Activated CD8-positive, alpha-beta memory T cell treated with anti-CD3 and anti-CD28 coated beads, Interleukin-2, amount 10 ng/mL, durations not matched to agents 7 days and 5 days (primary cell): ENCODE measurements around the gene DNMT3L. TPM values are rescaled to one million over a fixed set of nuclear protein-coding genes. Genes with fewer than 3 reads are reported as not detected.
"Not testable (repeated sequence)": the region's sequence is repeated elsewhere in the genome, so short reads cannot be mapped to it uniquely, and the experiment has no call there.

ENCODE experiments used
- ATAC-seq: fragments of 150-1000 bp; cut with Tn5 transposase; one replicate; pipeline ENCODE4 v1.10.0; 2021; ENCODE audit warnings: moderate library complexity
- CTCF ChIA-PET: fragments of 350-600 bp; sonication (Branson Sonifier 250); formaldehyde crosslinking; loops from one replicate; lab custom pipeline; 2021; ENCODE audit warnings: antibody characterized with exemption; lab: Charles Lee
- DNase-seq: peaks from one replicate; pipeline ENCODE4 v3.0.0-alpha.2; 2020
- H3K27ac Mint-ChIP-seq: one replicate; pipeline ENCODE4 v1.8.0; 2021; ENCODE audit warnings: mild to moderate bottlenecking, mixed read lengths
- H3K27me3 Mint-ChIP-seq: one replicate; pipeline ENCODE4 v1.8.0; 2021; ENCODE audit warnings: mixed read lengths
- H3K36me3 Mint-ChIP-seq: one replicate; pipeline ENCODE4 v1.8.0; 2021; ENCODE audit warnings: mild to moderate bottlenecking, mixed read lengths
- H3K4me1 Mint-ChIP-seq: one replicate; pipeline ENCODE4 v1.8.0; 2021; ENCODE audit warnings: mixed read lengths
- H3K4me3 Mint-ChIP-seq: one replicate; pipeline ENCODE4 v1.8.0; 2021; ENCODE audit warnings: mild to moderate bottlenecking, moderate library complexity, mixed read lengths
- H3K9me3 Mint-ChIP-seq: one replicate; pipeline ENCODE4 v1.8.0; 2022; ENCODE audit warnings: low read depth, mixed read lengths
- total RNA-seq, 2 experiments: library from RNA; stranded (reverse); gene quantifications; one replicate each; pipeline ENCODE4 v1.2.3, GENCODE V29; 2021

The DNMT3L gene
- total RNA-seq = not detected

DNA sequence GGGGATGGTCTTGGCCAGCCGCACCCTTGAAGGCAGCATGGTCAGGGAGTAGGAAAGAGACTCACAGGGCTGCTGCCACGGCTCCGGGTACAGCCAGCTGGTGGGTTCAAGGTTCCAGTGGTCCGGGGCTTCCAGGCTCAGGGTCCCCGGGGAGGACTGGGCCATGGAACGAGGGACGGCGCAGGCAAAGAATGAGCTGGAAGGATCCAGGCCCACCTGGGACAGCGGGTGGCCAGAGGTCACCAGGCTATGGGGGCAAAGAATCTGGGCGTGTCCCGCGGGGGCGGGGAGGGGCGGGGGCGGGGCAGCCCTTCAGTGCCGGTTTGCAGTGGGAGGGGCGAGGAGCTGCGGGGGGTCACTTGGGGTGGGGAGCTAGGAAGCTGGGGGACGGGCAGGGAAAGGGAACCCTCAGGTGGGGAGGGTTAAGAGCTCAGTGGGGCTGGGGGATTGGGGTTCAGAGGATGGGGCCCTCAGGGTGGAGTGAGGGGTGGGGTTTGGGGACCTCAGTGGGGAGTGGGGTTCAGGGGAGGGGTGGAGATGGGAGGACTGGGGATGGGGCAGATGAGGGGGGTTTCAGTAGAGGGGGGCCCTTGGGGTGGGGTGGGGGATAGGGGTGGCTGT, at the start of gene DNMT3L:
TSS of gene DNMT3L (minus strand) at position 223 of the 621 bp plus-strand sequence. CDS start 638 bp downstream, outside the sequence.
- CTCF ChIA-PET = no interaction called here
- Mint-ChIP-seq H3K27me3 (peaks cover 12% of the 10 kb centered on the region), H3K4me3 (no peak within 1 kb of the TSS), H3K36me3 (no peaks in the 10 kb centered on the region), H3K4me1 (no peaks in the 10 kb centered on the region), H3K27ac (no peak within 1 kb of the TSS), H3K9me3 (no peaks in the 10 kb centered on the region)
- no peak for ATAC-seq
- DNase-seq = no peak

DNA sequence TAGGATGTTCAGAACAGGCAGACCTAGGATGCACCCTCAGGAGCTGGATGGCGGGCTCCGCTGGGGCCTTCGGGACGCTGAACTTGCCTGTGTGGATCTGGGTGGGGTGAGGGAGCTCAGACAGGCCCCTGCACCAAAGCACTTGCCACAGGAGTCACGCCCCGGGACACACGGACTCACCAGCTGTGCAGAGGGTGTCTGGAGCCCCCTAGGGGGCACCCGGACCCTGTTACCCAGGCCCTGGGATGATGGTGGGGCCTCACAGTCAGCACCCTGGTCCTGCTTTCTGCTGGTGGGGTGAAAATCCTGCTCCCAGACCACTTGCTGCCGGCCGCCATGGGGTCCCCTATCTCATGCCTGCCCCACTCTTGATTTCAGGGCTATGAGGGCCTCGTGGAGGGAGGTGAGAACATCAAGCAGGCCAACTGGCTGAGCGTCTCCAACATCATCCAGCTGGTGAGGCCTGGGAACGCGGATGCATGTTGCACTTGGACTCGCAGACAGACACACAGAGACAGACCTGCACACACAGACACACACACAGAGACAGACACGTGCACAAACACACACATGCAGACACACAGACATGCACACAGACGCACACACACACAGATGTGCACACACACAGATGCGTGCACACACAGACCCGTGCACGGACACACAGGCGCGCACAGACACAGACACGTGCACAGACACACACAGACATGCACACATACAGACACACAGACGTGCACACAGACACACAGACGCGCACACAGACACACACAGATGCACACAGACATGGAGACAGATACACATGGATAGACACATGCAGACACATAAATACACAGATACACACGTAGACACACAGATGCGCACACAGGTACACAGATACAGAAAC, 49.2 kb upstream of the DNMT3L start:
- Mint-ChIP-seq H3K27me3 (no peaks in the 10 kb centered on the region), H3K4me3 (no peak overlapping the region), H3K4me1 (no peaks in the 10 kb centered on the region), H3K27ac (no peak overlapping the region), H3K36me3 (peaks cover 13% of the 10 kb centered on the region), H3K9me3 (no peaks in the 10 kb centered on the region)
- ATAC-seq = no peak
- no peak for DNase-seq
- CTCF ChIA-PET = no interaction called here

DNA sequence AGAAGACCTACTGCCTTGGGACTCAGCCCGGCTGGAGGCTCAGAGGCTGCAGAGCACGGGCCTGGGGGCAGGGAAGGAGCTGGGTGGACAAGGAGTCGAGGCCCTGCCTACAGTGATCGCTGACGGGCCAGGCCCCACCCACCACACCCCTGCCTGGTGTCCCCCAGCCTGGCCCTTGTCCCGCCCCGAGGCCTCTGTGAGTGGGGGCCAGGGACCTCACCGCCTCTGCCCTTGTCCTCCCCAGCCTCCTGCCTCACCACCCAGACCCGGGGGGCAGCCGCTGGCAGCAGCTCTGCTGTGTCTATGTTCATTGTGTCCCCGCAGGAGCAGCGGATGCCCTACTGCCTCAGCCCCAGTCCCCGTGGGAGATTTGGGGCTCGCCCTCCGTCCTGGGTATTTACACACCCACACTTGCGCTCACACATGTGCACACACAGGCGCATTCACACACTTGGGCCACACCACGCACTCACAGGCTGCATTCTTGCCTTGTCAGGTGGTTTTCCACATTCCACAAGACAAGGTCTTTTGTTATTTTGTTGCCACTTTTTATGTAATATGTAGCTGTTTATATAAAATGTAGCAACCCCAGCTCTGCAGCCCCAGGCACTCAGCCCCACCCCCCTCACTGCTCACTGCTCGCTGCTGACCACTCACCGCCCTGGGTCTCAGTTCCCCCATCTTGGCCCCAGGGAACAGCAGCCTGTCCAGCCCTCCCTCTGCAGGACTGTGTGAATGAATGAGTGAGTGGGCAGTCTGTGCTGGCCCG, 45.4 kb upstream of the DNMT3L start:
- Mint-ChIP-seq H3K9me3 (no peaks in the 10 kb centered on the region), H3K27me3 (no peaks in the 10 kb centered on the region), H3K4me3 (no peak overlapping the region), H3K27ac (no peak overlapping the region), H3K36me3 (peaks cover 15% of the 10 kb centered on the region), H3K4me1 (peaks cover 17% of the 10 kb centered on the region)
- CTCF ChIA-PET = interaction anchor here (0.6 kb wide), 1 partner anchor 38 kb away, joined by 3 read pairs; no protein-coding TSS in a partner anchor
- DNase-seq = no peak
- no peak for ATAC-seq

DNA sequence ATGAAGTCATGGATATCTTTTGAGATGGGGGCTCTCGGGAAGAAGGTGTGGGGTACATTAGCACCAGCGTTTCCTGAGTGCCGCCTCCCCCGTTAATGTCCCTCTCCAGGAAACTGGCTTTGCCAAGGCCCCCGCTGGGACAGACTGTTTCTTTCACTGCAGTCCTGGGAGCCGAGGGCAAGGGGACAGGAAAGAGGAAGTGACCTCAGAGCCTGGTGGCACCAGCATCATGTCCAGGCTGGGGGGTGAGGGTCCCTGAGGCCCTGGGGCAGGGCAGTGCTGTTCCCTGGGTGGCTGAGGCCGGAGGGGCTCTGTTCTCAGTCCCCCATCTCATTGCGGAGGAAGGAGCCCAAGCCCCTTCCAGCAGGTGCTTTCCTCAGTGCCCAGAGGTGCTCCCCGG, 44.0 kb upstream of the DNMT3L start:
- CTCF ChIA-PET = interaction anchor here (1.1 kb wide), 1 partner anchor 8 kb away, joined by 3 read pairs; no protein-coding TSS in a partner anchor
- ATAC-seq (no peak), DNase-seq (no peak)
- Mint-ChIP-seq H3K4me1 (peaks cover 28% of the 10 kb centered on the region), H3K9me3 (no peaks in the 10 kb centered on the region), H3K36me3 (peaks cover 9% of the 10 kb centered on the region), H3K27ac (no peak overlapping the region), H3K27me3 (no peaks in the 10 kb centered on the region), H3K4me3 (no peak overlapping the region)

DNA sequence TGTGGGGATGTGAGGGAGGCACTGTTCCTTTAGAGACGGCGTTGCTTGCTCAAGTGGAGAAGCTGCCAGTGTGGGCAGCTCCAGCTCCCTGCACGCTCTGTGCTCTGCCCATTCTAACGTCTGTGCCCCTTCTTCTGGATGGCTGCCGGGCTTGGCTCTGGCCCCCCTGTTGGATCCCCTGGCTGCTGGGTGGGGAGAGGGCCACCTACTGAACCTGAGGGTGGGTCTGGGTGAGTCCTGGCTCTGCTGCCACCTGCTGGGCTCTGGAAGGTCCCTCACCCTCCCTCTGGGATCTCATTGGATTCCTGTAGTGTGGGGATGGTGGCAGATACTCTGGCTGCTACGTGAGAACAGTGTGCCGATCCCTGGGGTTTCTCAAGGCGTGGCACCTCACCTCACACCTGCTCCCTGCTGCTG, 43.2 kb upstream of the DNMT3L start:
- Mint-ChIP-seq H3K4me1 (peaks cover 28% of the 10 kb centered on the region), H3K27ac (no peak overlapping the region), H3K4me3 (no peak overlapping the region), H3K9me3 (no peaks in the 10 kb centered on the region), H3K27me3 (no peaks in the 10 kb centered on the region), H3K36me3 (peaks cover 9% of the 10 kb centered on the region)
- DNase-seq = peak; percentile 57
- CTCF ChIA-PET = interaction anchor here (1.1 to 2.4 kb wide), 2 partner anchors 9 to 175 kb away, joined by 3 to 10 read pairs; no protein-coding TSS in a partner anchor
- peak; percentile 32 for ATAC-seq

DNA sequence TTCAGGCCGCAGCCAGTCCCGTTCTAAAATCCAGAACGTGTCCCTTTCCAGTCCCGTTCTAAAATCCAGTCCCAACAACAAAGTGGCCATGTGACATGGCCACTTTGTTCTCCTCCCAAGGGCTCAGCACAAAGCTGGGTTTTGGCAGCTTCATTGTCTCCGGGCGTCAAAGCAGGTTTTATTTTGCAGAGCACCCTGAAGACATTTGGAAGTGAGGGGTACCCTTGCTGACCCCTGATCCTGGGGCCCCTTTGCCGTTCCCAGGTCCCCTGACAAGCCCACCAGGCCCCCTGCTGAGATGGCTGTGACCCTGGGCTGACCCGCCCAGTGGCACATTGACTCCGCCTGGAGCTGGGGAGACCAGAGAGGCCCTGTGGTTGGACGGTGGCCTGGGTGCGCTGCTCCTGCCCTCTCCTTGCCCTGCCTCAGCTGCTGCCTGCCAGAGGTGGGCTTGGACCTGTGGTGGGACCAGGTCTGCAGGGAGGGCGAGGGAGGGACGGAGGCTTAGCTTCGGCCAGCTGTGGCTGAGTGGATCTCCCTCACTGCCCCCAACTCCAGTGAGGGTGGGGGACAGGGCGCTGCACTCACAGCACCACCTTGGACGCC, 42.4 kb upstream of the DNMT3L start:
- ATAC-seq (no peak), DNase-seq (no peak)
- peaks cover 31% of the 10 kb centered on the region for H3K4me1 Mint-ChIP-seq
- H3K27ac Mint-ChIP-seq = no peak overlapping the region
- no peaks in the 10 kb centered on the region for H3K9me3 Mint-ChIP-seq
- no peak overlapping the region for H3K4me3 Mint-ChIP-seq
- CTCF ChIA-PET = interaction anchor here (1.7 to 2.4 kb wide), 2 partner anchors 36 to 176 kb away, joined by 4 to 10 read pairs; no protein-coding TSS in a partner anchor
- H3K36me3 Mint-ChIP-seq = peaks cover 9% of the 10 kb centered on the region
- no peaks in the 10 kb centered on the region for H3K27me3 Mint-ChIP-seq

DNA sequence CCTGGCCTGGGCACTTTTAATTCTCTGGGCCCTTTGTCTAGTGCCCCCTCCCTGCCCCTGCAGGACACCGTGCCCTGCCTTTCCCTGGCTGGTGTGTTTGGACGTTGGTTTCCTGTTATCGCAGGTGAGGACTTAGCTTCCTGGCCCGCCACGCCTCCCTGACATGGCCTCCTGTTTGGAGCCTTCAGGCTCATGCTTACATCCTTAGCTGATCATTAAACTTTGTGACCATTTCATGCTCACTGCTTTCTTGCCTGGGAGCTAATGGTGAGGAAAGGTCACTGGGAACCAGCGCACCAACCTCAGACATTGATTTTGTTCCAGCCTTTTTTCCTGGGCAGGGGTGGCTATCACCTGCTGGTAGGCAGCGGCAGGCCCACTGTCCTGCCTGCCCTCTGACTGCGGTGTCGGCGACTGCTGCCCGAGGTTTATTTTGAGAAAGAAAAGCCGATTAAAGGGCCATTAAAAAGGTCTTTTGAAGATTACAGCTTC, 41.8 kb upstream of the DNMT3L start:
- H3K27ac Mint-ChIP-seq = peak overlapping the region; percentile 56
- DNase-seq (no peak), ATAC-seq (no peak)
- H3K9me3 Mint-ChIP-seq = no peaks in the 10 kb centered on the region
- H3K36me3 Mint-ChIP-seq = peaks cover 9% of the 10 kb centered on the region
- peaks cover 35% of the 10 kb centered on the region for H3K4me1 Mint-ChIP-seq
- CTCF ChIA-PET = interaction anchor here (1.7 to 2.4 kb wide), 2 partner anchors 36 to 177 kb away, joined by 4 to 10 read pairs; no protein-coding TSS in a partner anchor
- no peak overlapping the region for H3K4me3 Mint-ChIP-seq
- no peaks in the 10 kb centered on the region for H3K27me3 Mint-ChIP-seq

DNA sequence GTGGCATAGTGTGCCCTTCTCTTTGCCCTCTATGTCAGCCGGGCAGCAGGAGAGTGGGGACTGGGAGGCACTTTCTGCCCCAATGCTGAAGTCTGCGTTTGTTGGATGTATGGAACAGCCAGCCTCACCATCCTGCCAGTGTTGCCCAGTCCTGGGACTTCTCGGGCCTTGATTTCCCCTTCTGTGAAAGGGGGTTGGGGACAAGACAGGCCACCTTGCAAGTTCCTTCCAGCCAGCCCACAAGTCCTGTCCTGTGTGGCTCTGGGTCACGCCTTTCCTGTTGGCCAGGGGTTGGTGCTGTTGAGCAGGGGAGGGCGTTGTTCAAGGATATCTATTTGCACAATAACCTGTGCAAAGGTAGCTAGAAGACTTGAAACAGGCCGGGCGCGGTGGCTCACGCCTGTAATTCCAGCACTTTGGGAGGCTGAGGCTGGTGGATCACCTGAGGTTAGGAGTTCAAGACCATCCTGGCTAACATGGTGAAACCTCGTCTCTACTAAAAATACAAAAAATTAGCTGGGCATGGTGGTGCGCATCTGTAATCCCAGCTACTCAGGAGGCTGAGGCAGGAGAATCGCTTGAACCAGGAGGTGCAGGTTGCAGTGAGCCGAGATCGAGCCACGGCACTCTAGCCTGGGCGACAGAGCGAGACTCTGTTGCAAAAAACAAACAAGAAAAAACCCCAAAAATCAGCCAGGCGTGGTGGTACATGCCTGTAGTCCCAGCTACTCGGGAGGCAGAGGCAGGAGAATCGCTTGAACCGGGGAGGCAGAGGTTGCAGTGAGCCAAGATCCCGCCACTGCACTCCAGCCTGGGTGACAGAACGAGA, 41.1 kb upstream of the DNMT3L start:
- H3K27ac Mint-ChIP-seq, H3K9me3 Mint-ChIP-seq, H3K36me3 Mint-ChIP-seq, H3K27me3 Mint-ChIP-seq, DNase-seq, ATAC-seq, H3K4me3 Mint-ChIP-seq: not testable (repeated sequence)
- CTCF ChIA-PET = interaction anchor here (1.7 to 2.4 kb wide), 2 partner anchors 35 to 177 kb away, joined by 4 to 10 read pairs; no protein-coding TSS in a partner anchor
- peaks cover 43% of the 10 kb centered on the region for H3K4me1 Mint-ChIP-seq

DNA sequence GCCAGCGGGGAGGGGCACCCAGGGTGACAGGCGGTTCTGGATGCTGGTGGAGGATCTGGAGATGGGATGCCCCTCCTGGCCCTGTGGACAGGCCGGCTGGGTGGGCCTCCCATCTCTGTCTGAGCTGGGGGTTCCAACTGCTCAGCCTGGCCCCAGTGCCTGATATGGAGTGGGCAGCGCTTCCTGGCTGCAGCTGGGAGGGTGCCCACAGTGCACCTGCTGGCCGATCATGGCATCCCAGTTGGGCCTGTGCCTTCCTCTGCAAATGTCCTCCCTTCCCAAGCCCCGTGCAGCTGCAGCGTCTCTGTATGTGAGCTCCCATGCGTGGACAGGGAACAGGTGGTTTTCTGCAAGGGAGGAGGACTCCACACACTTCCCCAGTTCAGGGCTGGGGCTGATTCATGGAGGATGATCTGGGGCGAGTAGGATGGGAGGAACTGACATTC, 40.3 kb upstream of the DNMT3L start:
- CTCF ChIA-PET = interaction anchor here (1.6 kb wide), 1 partner anchor 178 kb away, joined by 4 read pairs; no protein-coding TSS in a partner anchor
- Mint-ChIP-seq H3K4me1 (peaks cover 46% of the 10 kb centered on the region), H3K36me3 (peaks cover 4% of the 10 kb centered on the region), H3K9me3 (no peaks in the 10 kb centered on the region), H3K27me3 (no peaks in the 10 kb centered on the region), H3K27ac (peak overlapping the region; percentile 16), H3K4me3 (no peak overlapping the region)
- DNase-seq (no peak), ATAC-seq (no peak)

DNA sequence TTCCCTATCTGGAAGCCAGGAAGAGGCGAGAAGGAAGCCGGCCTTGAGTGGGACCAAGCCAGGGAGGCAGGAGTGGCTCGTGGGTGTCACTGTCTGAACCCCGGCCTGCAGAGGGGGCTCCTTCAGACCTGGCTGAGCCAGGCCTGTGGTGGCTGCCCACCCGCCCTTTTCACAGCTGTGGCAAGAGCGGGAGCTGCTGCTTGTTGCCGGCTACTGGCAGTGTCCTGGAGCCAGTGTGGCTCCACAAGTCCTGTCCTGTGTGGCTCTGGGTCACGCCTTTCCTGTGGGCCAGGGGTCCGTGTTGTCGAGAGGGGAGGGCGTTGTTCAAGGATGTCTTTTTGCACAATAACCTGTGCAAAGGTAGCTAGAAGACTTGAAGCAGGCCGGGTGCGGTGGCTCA, 39.4 kb upstream of the DNMT3L start:
- ATAC-seq (no peak), DNase-seq (no peak)
- H3K4me3 Mint-ChIP-seq = peak overlapping the region; percentile 79
- no peaks in the 10 kb centered on the region for H3K27me3 Mint-ChIP-seq
- H3K36me3 Mint-ChIP-seq = peaks cover 2% of the 10 kb centered on the region
- H3K4me1 Mint-ChIP-seq = peaks cover 46% of the 10 kb centered on the region
- no peaks in the 10 kb centered on the region for H3K9me3 Mint-ChIP-seq
- CTCF ChIA-PET = interaction anchor here (0.6 to 1.6 kb wide), 3 partner anchors 9 to 179 kb away, joined by 3 to 4 read pairs (median 3); no protein-coding TSS in a partner anchor
- no peak overlapping the region for H3K27ac Mint-ChIP-seq

DNA sequence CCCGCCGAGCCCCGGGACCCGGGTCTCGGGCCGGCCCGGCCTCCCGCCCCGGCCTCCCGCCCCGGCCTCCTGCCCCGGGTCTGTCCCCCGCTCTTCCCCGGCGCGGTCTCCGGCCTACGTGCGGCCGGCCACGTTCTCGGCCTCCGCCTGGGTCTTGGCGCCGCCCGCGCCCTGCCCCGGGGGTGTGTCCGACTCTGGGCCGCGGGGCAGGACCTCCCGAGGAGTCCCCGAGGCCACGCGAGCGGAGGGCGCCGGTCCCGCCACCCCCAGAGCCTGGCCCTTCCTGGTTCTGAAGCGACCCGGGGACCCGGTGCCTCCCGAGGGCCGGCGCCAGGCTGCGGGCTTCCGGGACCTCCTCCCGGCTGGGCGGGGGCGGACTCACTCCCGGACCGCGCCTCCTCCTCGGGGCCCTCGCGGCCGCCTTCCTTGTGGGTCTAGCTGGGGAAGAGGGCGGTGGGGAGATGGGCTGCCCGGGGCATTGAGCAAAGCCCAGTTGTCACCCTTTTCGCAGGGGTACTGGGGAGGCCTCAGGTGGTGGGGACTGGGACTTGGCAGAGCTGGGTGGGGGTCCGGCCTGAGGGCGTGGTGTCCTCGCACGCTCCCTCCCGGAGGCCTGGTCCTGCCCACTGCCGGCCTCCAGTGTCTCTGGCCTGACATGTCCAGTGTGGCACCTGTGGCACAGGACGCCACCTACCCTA, 38.7 kb upstream of the DNMT3L start:
- Mint-ChIP-seq H3K27ac (peak overlapping the region; percentile 74), H3K27me3 (no peaks in the 10 kb centered on the region), H3K4me1 (peaks cover 46% of the 10 kb centered on the region), H3K4me3 (peak overlapping the region; percentile 79), H3K36me3 (peaks cover 2% of the 10 kb centered on the region), H3K9me3 (no peaks in the 10 kb centered on the region)
- DNase-seq (peak; percentile 78), ATAC-seq (peak; percentile 63)
- CTCF ChIA-PET = interaction anchor here (0.6 to 1.6 kb wide), 3 partner anchors 8 to 180 kb away, joined by 3 to 4 read pairs (median 3); no protein-coding TSS in a partner anchor
